H1 (cell line): ENCODE results near the gene ROR1. TPM values are rescaled to one million over a fixed set of nuclear protein-coding genes. Genes with fewer than 3 reads are reported as not detected.
A peak's percentile ranks its signal among the peaks of the same experiment; 100 is the strongest.

Experiments
- CTCF ChIA-PET: fragments of 300-600 bp; sonication (Branson Sonifier 250); formaldehyde crosslinking; loops from one replicate; lab custom pipeline; 2021; ENCODE audit not compliant: partially characterized antibody; lab: Charles Lee
- POLR2A ChIA-PET: fragments of 300-600 bp; sonication (Branson Sonifier 250); formaldehyde crosslinking; loops from one replicate; lab custom pipeline; 2021; ENCODE audit warnings: inconsistent platforms; ENCODE audit not compliant: partially characterized antibody; lab: Charles Lee
- DNase-seq, 2 experiments: peaks; one replicate each; pipeline versions ENCODE4 v3.0.0 to v3.0.0-alpha.2; 2010 to 2022; ENCODE audit warnings: low spot score in 2 of 2, low read depth in 1 of 2, mixed read lengths in 1 of 2
- FAIRE-seq: peaks from 2 replicates; lab custom pipeline; 2011; peaks lifted over from hg19 to GRCh38; lab: Jason Lieb, UNC
- H2AFZ ChIP-seq: 2 replicates; pipeline ENCODE4 v1.8.1; 2012; ENCODE audit warnings: low read length, inconsistent platforms
- H2AK5ac ChIP-seq: 2 replicates; pipeline ENCODE4 v1.6.1; 2013; ENCODE audit warnings: low read depth, low read length
- H2BK120ac ChIP-seq: replicated peaks from 2 replicates; pipeline ENCODE3; 2013; ENCODE audit warnings: low read depth, low read length, inconsistent platforms
- H2BK12ac ChIP-seq: 2 replicates; pipeline ENCODE4 v1.6.1; 2013; ENCODE audit warnings: low read depth, low read length
- H2BK15ac ChIP-seq: 2 replicates; pipeline ENCODE4 v1.6.1; 2013; ENCODE audit warnings: low read length
- H2BK20ac ChIP-seq: 2 replicates; pipeline ENCODE4 v1.6.1; 2013; ENCODE audit warnings: low read length
- H2BK5ac ChIP-seq: 2 replicates; pipeline ENCODE4 v1.6.1; 2013; ENCODE audit warnings: low read depth, low read length
- H3K14ac ChIP-seq: 2 replicates; pipeline ENCODE4 v1.6.1; 2013; ENCODE audit warnings: inconsistent platforms; ENCODE audit not compliant: insufficient read length
- H3K18ac ChIP-seq: 2 replicates; pipeline ENCODE4 v1.6.1; 2013; ENCODE audit warnings: low read length; ENCODE audit errors: extremely low read depth
- H3K23ac ChIP-seq: 2 replicates; pipeline ENCODE4 v1.6.1; 2013; ENCODE audit warnings: inconsistent platforms; ENCODE audit not compliant: insufficient read length
- H3K23me2 ChIP-seq: 2 replicates; pipeline ENCODE4 v1.6.1; 2013; ENCODE audit warnings: low read depth, low read length
- H3K27ac ChIP-seq: 2 replicates; pipeline ENCODE4 v1.6.1; 2011; ENCODE audit warnings: low read depth, low read length, inconsistent platforms
- H3K27me3 ChIP-seq, 4 experiments: replicated peaks in 1 of 4; 1 replicate in 1 of 4; 2 replicates in 3 of 4; pipeline versions ENCODE4 v1.6.1 to v1.8.1; 2011 to 2013; ENCODE audit warnings: low read length in 3 of 4, mild to moderate bottlenecking in 3 of 4, inconsistent platforms in 2 of 4, mixed read lengths in 2 of 4, moderate library complexity in 1 of 4; ENCODE audit not compliant: control insufficient read depth in 3 of 4, insufficient read depth in 3 of 4; ENCODE audit errors: extremely low read depth in 1 of 4
- H3K36me3 ChIP-seq, 4 experiments: 2 replicates each; pipeline versions ENCODE4 v1.6.1 to v1.8.1; 2011 to 2013; ENCODE audit warnings: mild to moderate bottlenecking in 4 of 4, low read length in 3 of 4, moderate library complexity in 2 of 4, control low read depth in 1 of 4, inconsistent platforms in 1 of 4; ENCODE audit not compliant: insufficient read depth in 4 of 4, control insufficient read depth in 2 of 4
- H3K4ac ChIP-seq: replicated peaks from 2 replicates; pipeline ENCODE3; 2013; ENCODE audit warnings: low read length, low read depth, mixed read lengths, inconsistent platforms; ENCODE audit not compliant: insufficient read length
- H3K4me1 ChIP-seq, 4 experiments: replicated peaks in 1 of 4; 1 replicate in 1 of 4; 2 replicates in 3 of 4; pipeline versions ENCODE4 v1.6.1 to v1.8.1; 2011 to 2013; ENCODE audit warnings: low read length in 3 of 4, inconsistent platforms in 2 of 4, mixed read lengths in 1 of 4; ENCODE audit not compliant: insufficient read depth in 4 of 4, control insufficient read depth in 3 of 4
- H3K4me2 ChIP-seq, 2 experiments: 2 replicates each; pipeline versions ENCODE4 v1.6.1 to v1.8.1; 2011 to 2013; ENCODE audit warnings: low read depth in 2 of 2, low read length in 2 of 2, control low read depth in 1 of 2, inconsistent platforms in 1 of 2, mild to moderate bottlenecking in 1 of 2; ENCODE audit not compliant: insufficient read depth in 1 of 2
- H3K4me3 ChIP-seq, 4 experiments: fragments of 200-600, 300-600 bp in 1 of 4; sonication (generic), shearing (Covaris generic), sonication (Bioruptor Twin) in 1 of 4; 2 replicates each; pipeline versions ENCODE4 v1.5.1 to v1.8.1; 2011 to 2016; ENCODE audit warnings: low read length in 4 of 4, low read depth in 3 of 4, control low read depth in 2 of 4, inconsistent platforms in 2 of 4, mild to moderate bottlenecking in 2 of 4, mixed read lengths in 1 of 4, moderate library complexity in 1 of 4; ENCODE audit not compliant: insufficient read depth in 2 of 4; ENCODE audit errors: extremely low read depth in 1 of 4
- H3K56ac ChIP-seq: replicated peaks from 2 replicates; pipeline ENCODE3; 2013; ENCODE audit warnings: low read depth, mild to moderate bottlenecking, mixed read lengths, low read length, inconsistent platforms; ENCODE audit not compliant: insufficient read length
- H3K79me1 ChIP-seq: 2 replicates; pipeline ENCODE4 v1.6.1; 2013; ENCODE audit warnings: low read depth, low read length, control low read depth
- H3K79me2 ChIP-seq, 2 experiments: 2 replicates each; pipeline versions ENCODE4 v1.6.1 to v1.8.1; 2012 to 2013; ENCODE audit warnings: low read length in 2 of 2, mild to moderate bottlenecking in 2 of 2, inconsistent platforms in 1 of 2; ENCODE audit not compliant: insufficient read depth in 2 of 2, control insufficient read depth in 1 of 2
- H3K9ac ChIP-seq, 4 experiments: replicated peaks in 1 of 4; 1 replicate in 1 of 4; 2 replicates in 3 of 4; pipeline versions ENCODE4 v1.6.1 to v1.8.1; 2011 to 2013; ENCODE audit warnings: low read depth in 3 of 4, low read length in 3 of 4, control low read depth in 2 of 4, mild to moderate bottlenecking in 2 of 4, moderate library complexity in 2 of 4, inconsistent platforms in 1 of 4; ENCODE audit errors: extremely low read depth in 1 of 4
- H3K9me3 ChIP-seq, 2 experiments: 2 replicates each; pipeline versions ENCODE4 v1.6.1 to v1.8.1; 2012 to 2013; ENCODE audit warnings: mild to moderate bottlenecking in 2 of 2, moderate library complexity in 2 of 2, control low read depth in 1 of 2, inconsistent platforms in 1 of 2, low read depth in 1 of 2, low read length in 1 of 2, mixed read lengths in 1 of 2; ENCODE audit not compliant: insufficient read depth in 2 of 2
- H4K20me1 ChIP-seq, 2 experiments: replicated peaks in 1 of 2; 2 replicates each; pipeline versions ENCODE3 to v1.8.1; 2011 to 2013; ENCODE audit warnings: inconsistent platforms in 2 of 2, low read length in 2 of 2, mild to moderate bottlenecking in 1 of 2; ENCODE audit not compliant: insufficient read depth in 2 of 2, control insufficient read depth in 1 of 2
- H4K5ac ChIP-seq: 2 replicates; pipeline ENCODE4 v1.6.1; 2013; ENCODE audit warnings: low read length, low read depth, mixed read lengths, inconsistent platforms; ENCODE audit not compliant: insufficient read length
- H4K8ac ChIP-seq: 2 replicates; pipeline ENCODE4 v1.8.0; 2013; ENCODE audit warnings: mild to moderate bottlenecking, moderate library complexity, low read length, inconsistent platforms; ENCODE audit not compliant: insufficient read depth; ENCODE audit errors: extremely low read depth
- H4K91ac ChIP-seq: replicated peaks from 2 replicates; pipeline ENCODE3; 2013; ENCODE audit warnings: low read length, mixed read lengths, inconsistent platforms; ENCODE audit not compliant: insufficient read length
- CBX5 ChIP-seq: fragments of 300-800, 300-1000 bp; sonication (generic); IDR thresholded peaks from 2 replicates; pipeline ENCODE4 v1.7.1; 2016; ENCODE audit warnings: antibody characterized with exemption, low read length, low read depth
- CEBPB ChIP-seq: IDR thresholded peaks from 2 replicates; pipeline ENCODE4 v1.6.1; 2012; ENCODE audit warnings: low read depth, low read length
- CHD1 ChIP-seq: IDR thresholded peaks from 2 replicates; pipeline ENCODE4 v1.6.1; 2012; ENCODE audit warnings: low read depth, low read length, improper control_type of control experiment
- HDAC2 ChIP-seq, 2 experiments: fragments of 300-600 bp in 1 of 2; sonication (generic) in 1 of 2; IDR thresholded peaks; 2 replicates each; pipeline ENCODE4 v1.6.1; 2011 to 2012; ENCODE audit warnings: low read depth in 2 of 2, low read length in 2 of 2, mild to moderate bottlenecking in 2 of 2, moderate library complexity in 2 of 2, borderline replicate concordance in 1 of 2, inconsistent platforms in 1 of 2
- MAFK ChIP-seq: IDR thresholded peaks from 2 replicates; pipeline ENCODE4 v1.6.1; 2012; ENCODE audit warnings: low read depth, mild to moderate bottlenecking, improper control_type of control experiment, low read length
- RAD21 ChIP-seq, 2 experiments: IDR thresholded peaks in 1 of 2; conservative IDR thresholded peaks in 1 of 2; 2 replicates each; pipeline ENCODE4 v1.6.1; 2011; ENCODE audit warnings: low read depth in 2 of 2, low read length in 2 of 2, improper control_type of control experiment in 1 of 2, inconsistent platforms in 1 of 2, mild to moderate bottlenecking in 1 of 2, moderate library complexity in 1 of 2
- RNF2 ChIP-seq: fragments of 200-900, 300-1000 bp; sonication (generic); IDR thresholded peaks from 2 replicates; pipeline ENCODE4 v1.7.1; 2016; ENCODE audit warnings: borderline replicate concordance, low read depth, mild to moderate bottlenecking, antibody characterized with exemption, low read length; ENCODE audit not compliant: poor library complexity, severe bottlenecking; ENCODE audit errors: missing control alignments
- SIX5 ChIP-seq: IDR thresholded peaks from 2 replicates; pipeline ENCODE4 v1.6.1; 2011; ENCODE audit warnings: mild to moderate bottlenecking, low read depth, low read length
- SP4 ChIP-seq: IDR thresholded peaks from 2 replicates; pipeline ENCODE4 v1.6.1; 2012; ENCODE audit warnings: low read length, inconsistent platforms
- TAF1 ChIP-seq: IDR thresholded peaks from 2 replicates; pipeline ENCODE4 v1.6.1; 2011; ENCODE audit warnings: mild to moderate bottlenecking, low read depth, low read length
- TCF12 ChIP-seq: IDR thresholded peaks from 2 replicates; pipeline ENCODE4 v1.6.1; 2011; ENCODE audit warnings: low read depth, mild to moderate bottlenecking, low read length
- TEAD4 ChIP-seq: IDR thresholded peaks from 2 replicates; pipeline ENCODE4 v1.6.1; 2012; ENCODE audit warnings: low read depth, low read length, inconsistent platforms, mixed read lengths
- WGBS, 2 experiments: shearing (Covaris generic) in 1 of 2; methylation state at CpG; one replicate each; pipeline versions ENCODE4 v1.1.6 to v1.1.7; 2013 to 2015; ENCODE audit warnings: low lambda C conversion rate in 2 of 2, mixed read lengths in 2 of 2, inconsistent platforms in 1 of 2, low coverage in 1 of 2, missing lambda C conversion rate in 1 of 2; ENCODE audit not compliant: insufficient replicate concordance in 2 of 2, insufficient coverage in 1 of 2, insufficient read length in 1 of 2; ENCODE audit errors: extremely low coverage in 1 of 2, missing lambda C conversion rate in 1 of 2; 5-methylcytosine and 5-hydroxymethylcytosine counted together
- polyA plus RNA-seq, 7 experiments: library from polyadenylated mRNA; depleted of rRNA in 3 of 7; stranded (reverse) in 5 of 7; unstranded in 2 of 7; fragments of >200 nt in 5 of 7; fragments of 200-250 nt in 2 of 7; gene quantifications; 1 replicate in 5 of 7; 2 replicates in 1 of 7; 4 replicates in 1 of 7; pipeline versions ENCODE4 v1.2.1 to v1.2.3, GENCODE V29; 2011 to 2013; ENCODE audit warnings: missing spikeins in 2 of 7, mixed read lengths in 2 of 7
- total RNA-seq: library from RNA; stranded (reverse); fragmentation: NEBNext Ultra II Directional; extraction: Animal tissue kit (Norgen Biotek cat#: 25700); gene quantifications from 2 replicates; pipeline ENCODE4 v1.2.1, GENCODE V29; 2021
- TF ChIP-seq, protein P1 (sequence below): IDR thresholded peaks from 2 replicates; pipeline ENCODE4 v1.6.1; 2011; ENCODE audit warnings: low read depth, mild to moderate bottlenecking, low read length; ENCODE audit not compliant: insufficient read depth

The ROR1 gene
- total and polyA plus RNA-seq, 2 of the 8 experiments (the other 6 are each of a cell fraction or from before 2014, with no cell fraction given) = 33.6 to 73.6 TPM

DNA sequence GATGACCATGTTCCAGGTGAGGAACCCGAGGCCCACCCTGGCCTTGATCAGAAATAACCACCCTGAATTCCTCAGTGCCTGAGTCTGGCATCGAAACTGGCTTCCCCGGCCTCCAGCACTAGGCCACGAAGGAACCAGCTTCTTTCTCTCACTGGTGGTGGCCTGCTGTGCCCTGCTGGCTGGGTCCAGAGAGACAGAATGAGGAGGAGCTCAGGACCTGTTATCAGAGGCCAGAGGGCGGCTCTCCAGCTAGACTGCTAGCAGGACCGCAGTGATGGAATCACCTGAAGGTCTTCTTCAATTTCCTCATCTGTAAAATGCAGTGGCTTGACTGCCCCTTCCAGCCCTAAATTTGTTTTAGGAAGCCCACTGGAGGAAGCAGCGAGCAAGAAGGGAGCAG is 20.5 kb downstream of the ROR1 start:
- FAIRE-seq (no peak), DNase-seq (no peak)
- CTCF ChIA-PET = interaction anchor here (0.8 to 5.9 kb wide), 11 partner anchors 9 to 178 kb away, joined by 3 to 50 read pairs (median 3); no protein-coding TSS in a partner anchor
- Histone ChIP-seq H3K14ac (no peak overlapping the region), H4K91ac (peak overlapping the region; percentile 80), H3K27me3 (no peaks in the 10 kb centered on the region), H3K23ac (no peak overlapping the region), H3K4me1 (peaks cover 44 to 71% (median 63%) of the 10 kb centered on the region in 4 experiments), H3K4ac (peak overlapping the region; percentile 63), H2BK120ac (peak overlapping the region; percentile 47), H2AK5ac (peak overlapping the region; percentile 99), H4K8ac (no peak overlapping the region), H2BK20ac (peak overlapping the region; percentile 82), H3K79me1 (peaks cover 16% of the 10 kb centered on the region), H2BK5ac (peak overlapping the region; percentile 79), H3K9ac (no peak overlapping the region; a peak in 1 of 7 replicates), H2BK15ac (peak overlapping the region; percentile 84; the same call in 1 of the 2 replicates), H3K4me2 (peak overlapping the region in 1 of 2 experiments; percentile 57; a peak in 1 of 4 replicates), H4K20me1 (peaks cover 1 to 2% of the 10 kb centered on the region in 2 experiments), H3K18ac (peak overlapping the region; percentile 76), H2AFZ (no peak overlapping the region), H3K27ac (peak overlapping the region; percentile 49; the same call in 1 of the 2 replicates), H3K36me3 (no peaks in the 10 kb centered on the region), H3K23me2 (no peaks in the 10 kb centered on the region), H3K79me2 (peaks cover 25 to 96% of the 10 kb centered on the region in 2 experiments), H3K9me3 (no peaks in the 10 kb centered on the region), H4K5ac (no peak overlapping the region), H3K56ac (no peak overlapping the region), H2BK12ac (peak overlapping the region; percentile 91), H3K4me3 (no peak overlapping the region)
- POLR2A ChIA-PET = interaction anchor here (1.0 to 5.0 kb wide), 7 partner anchors 11 to 44 kb away, joined by 3 to 47 read pairs (median 6); partner anchors contain the start of gene ROR1
- 83% methylated on average over 7 of the region's 7 CpGs; no CpG with 5 or more reads in 1 of the 2 experiments for WGBS, 2 experiments
- TF ChIP-seq CEBPB (no peak), HDAC2 (IDR thresholded peaks at IDR 0.05; ENCODE audit: borderline replicate concordance in 1 of 2, low read depth in 2 of 2, low read length in 2 of 2) (no peak), TAF1 (no peak), TEAD4 (no peak), MAFK (no peak), SP4 (no peak), SIX5 (no peak), TCF12 (no peak), CBX5 (no peak), RNF2 (no peak), RAD21 (IDR thresholded peaks at IDR 0.05 in 1 of 2, conservative IDR thresholded peaks at IDR 0.05 in 1 of 2; ENCODE audit: low read depth in 2 of 2, low read length in 2 of 2) (no peak), CHD1 (no peak)
- TF ChIP-seq, protein P1, sequence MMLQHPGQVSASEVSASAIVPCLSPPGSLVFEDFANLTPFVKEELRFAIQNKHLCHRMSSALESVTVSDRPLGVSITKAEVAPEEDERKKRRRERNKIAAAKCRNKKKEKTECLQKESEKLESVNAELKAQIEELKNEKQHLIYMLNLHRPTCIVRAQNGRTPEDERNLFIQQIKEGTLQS = no peak
